Measurements from ENCODE around the gene RPL10A.
"Not testable (repeated sequence)": the region's sequence is repeated elsewhere in the genome, so short reads cannot be mapped to it uniquely, and the experiment has no call there.

RPL10A gene

DNA sequence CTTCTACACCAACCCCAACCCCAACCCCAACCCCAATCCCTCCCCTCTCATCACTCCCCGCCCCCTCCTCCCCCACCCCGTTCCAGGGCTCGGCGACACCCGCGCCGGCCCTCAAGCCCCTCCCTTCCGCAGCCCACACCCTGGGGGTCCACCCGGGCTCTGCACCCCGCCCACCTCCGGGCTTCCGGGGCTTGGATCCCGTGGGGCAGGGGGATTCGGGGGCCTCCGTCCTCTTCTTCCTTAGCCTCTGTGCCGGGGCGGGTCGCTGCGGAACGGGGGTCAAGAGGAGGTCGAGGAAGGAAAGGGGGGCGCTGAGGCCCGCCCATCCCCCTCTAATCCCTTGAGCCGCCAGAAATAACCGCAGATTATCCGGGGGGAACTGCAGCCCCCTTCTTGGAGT lies 43.8 kb downstream of the RPL10A start:
- no peak for DNase-seq (ENCODE audit: low read depth in 2 of 2)

DNA sequence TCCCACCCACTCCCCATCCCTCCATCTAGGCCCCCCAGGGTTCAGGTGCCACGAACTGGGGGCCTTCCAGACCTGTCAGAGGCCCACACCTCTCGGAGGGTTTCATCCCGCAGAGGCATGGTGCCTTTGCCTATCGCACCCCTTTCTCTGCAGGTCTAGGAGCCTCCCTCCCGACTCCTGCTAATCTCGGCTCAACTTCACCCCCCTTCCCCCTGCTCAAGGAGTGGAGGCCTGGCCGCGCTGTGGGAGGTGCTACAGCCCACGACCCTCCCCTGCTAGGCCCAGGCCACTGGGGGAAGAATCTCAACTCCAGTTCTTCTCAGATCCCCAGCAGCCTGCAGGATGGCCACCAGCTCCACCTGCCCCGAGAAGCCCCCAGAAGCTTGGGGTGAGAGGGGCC lies 44.5 kb downstream of the RPL10A start, which contains the start of gene TULP1:
Gene TULP1, minus strand, starts transcription at position 157 of the 400 bp plus-strand sequence. Its CDS starts 38 bp downstream, at position 119.
- no peak for DNase-seq (ENCODE audit: low read depth in 2 of 2)

DNA sequence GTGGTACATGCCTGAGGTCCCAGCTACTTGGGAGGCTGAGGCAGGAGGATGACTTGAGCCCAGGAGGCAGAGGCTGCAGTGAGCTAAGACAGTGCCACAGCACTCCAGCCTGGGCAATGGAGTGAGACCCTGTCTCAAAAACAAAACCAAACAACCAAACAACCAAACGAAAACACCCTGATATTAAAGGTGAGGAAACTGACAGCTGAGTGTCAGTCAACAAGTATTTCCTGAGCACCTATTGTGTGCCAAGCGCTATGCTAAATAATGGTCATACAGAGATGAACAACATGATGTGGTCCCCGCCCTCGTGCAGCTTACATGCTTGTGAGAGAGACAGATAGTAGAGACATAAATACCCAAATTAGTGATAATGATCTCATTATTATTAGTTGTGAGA lies 46.4 kb downstream of the RPL10A start:
- no peak for DNase-seq (ENCODE audit: low read depth in 2 of 2)

DNA sequence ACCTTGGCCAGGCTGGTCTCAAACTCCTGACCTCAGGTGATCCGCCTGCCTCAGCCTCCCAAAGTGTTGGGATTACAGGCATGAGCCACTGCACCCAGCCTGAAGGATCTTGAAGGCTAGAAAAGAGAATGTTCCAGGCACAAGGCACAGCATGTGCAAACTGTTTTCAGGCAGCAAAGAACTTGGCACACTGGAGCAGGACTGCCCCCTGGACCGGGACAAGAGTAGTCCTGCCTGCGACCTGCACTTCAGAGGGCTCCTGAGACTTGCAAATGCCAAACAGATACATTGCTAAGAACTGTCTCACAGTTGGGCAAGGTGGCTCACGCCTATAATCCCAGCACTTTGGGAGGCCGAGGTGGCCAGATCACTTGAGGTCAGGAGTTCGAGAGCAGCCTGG lies 47.7 kb downstream of the RPL10A start:
- DNase-seq (ENCODE audit: low read depth in 2 of 2) = not testable (repeated sequence)

DNA sequence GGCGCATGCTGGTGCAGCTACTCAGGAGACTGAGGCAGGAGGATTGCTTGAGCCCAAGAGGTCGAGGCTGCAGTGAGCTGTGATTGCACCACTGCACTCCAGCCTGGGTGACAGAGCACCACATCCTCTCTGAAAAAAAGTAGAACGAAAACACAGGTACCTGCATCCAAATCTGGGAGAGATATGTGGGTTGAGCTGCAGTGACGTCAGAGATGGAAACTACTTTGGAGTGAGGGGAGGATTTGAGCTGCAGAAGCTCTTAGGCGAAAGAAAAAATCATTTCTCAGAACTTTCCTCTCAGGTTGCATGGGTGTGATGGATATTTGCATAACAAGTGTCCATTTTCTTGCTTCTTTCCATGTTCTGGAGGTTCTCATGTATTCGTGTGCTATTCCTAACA lies 48.5 kb downstream of the RPL10A start:
- no peak for DNase-seq (ENCODE audit: low read depth in 2 of 2)

DNA sequence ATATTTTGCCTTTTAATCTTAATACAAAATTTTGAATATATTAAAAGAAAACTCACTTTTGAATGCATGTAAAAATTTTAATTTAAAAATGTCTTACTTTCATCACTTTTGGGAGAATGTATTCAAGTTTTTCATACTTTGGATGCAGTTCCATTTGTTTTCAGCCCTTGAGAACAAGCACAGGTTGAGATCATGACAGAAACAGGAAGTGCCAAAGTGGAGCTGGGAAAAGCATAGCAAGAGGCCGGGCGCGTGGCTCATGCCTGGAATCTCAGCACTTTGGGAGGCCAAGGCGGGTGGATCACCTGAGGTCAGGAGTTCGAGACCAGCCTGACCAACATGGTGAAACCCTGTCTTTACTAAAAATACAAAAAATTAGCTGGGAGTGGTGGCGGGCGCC lies 49.8 kb downstream of the RPL10A start:
- not testable (repeated sequence) for DNase-seq (ENCODE audit: low read depth in 2 of 2)

DNA sequence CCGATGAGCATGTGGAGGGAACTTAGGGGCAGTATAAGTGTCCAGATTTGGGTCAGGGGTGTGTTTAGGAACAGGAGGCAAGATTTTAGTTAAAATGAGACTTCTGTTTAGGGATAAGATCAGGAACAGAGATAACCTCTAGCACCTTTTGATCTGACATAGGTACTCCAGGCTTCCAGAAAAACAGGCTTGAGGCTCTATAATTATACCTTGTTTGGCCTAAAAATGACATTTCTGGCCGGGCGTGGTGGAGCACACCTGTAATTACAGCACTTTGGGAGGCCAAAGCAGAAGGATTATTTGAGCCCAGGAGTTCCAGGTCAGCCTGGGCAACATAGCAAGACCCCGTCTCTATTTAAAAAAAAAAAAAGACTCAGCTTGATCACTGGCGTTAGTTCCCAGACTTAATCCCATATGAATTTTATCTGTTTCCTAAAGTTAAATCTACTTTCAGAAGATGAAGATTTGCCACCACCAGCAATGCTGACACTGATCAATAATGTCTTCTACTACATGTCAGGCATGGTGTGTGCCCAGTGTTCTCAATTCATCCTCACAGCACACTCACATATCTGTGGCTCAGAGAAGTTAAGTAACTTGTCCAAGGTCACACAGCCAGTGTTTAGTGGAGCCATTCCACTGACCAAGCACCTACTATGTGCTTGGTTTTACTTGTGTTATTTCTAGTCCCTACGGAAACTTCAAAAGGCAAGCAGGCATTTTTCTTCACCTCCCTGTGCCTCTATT lies 50.5 kb downstream of the RPL10A start:
- no peak for DNase-seq (ENCODE audit: low read depth in 2 of 2)

DNA sequence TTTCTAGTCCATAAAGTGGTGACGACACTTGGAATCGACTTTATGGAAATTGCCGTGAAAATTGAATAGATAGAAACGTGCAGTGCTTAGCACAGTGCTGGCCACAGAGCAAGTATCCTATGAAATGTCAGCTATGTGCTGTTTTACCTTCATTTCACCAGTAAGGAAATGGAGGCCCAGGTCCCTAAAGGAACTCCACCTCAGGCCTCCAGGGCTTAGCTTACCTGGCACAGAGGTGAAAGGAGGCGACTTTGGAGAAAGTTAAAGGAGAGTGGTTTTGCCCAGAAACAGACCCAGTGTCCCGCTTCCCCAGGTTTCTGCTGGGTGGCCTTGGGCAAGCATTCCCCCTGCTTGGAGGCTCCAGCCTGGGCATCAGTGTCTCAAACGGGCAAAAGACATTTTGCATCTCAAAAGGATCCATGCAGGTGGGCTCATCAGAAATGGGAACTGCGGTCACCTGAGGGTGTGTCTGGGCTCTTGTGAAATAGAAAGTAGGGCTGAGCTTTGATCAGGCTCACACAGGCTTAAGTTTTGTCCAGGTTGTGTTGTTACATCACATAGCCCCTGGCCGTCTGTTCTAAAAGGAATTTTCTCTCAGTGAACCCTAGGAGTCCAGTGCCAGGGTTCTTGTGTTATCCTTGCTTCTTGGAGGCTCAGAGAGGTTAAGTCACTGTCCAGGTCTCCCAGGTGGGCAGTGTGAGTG lies 51.3 kb downstream of the RPL10A start:
- DNase-seq (ENCODE audit: low read depth in 2 of 2) = no peak

Data from activated CD4-positive, alpha-beta T cell treated with anti-CD3 and anti-CD28 coated beads for 24 hours (primary cell).